CD4-positive, alpha-beta T cell treated with Interleukin-1 beta for 1 hour (primary cell): Measurements from ENCODE around the gene CSGALNACT2.
A peak's percentile ranks its signal among the peaks of the same experiment; 100 is the strongest.

Source experiments
- DNase-seq, 2 donors: peaks; one replicate each; pipeline ENCODE4 v3.0.0-alpha.2; 2020 to 2022

Gene CSGALNACT2

DNA sequence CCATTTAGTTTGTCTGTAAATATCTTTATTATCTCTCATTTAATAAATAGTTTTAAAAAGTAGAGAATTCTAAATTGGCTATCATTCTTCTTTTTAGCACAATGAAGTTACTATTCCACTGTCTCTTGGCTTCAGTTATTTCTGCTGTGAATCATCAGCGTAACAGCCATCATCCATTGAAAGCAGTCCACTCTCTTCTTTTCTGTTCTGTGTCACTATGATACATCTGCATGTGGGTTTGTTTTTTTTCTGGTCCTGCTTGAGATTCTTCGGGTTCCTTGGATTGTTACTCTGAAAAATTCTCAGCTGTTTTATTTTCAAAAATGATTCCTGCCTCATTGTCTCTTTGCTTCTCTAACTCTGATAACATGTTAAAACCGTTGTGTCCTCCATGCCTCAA, 52.5 kb downstream of the CSGALNACT2 start:
- DNase-seq: no peak

DNA sequence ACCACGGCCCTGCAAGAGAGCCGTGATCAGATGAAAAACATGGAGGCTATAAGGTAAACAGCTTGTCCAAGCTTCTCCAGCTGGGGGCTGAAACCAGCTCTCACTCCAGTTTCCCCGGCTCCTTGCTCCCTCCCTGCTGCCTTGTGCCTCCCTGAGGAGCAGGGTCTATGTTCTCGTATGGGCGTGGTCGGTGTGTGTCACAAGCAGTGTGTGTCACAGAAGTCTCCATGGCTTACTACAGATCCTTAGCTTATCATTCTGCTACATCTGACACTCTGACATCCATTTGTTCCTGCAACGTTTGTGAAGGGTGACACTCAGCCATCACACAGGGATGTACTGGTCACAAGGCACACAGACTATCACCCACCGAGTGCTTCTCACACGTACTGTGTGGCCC, 54.6 kb downstream of the CSGALNACT2 start:
- DNase-seq: no peak

DNA sequence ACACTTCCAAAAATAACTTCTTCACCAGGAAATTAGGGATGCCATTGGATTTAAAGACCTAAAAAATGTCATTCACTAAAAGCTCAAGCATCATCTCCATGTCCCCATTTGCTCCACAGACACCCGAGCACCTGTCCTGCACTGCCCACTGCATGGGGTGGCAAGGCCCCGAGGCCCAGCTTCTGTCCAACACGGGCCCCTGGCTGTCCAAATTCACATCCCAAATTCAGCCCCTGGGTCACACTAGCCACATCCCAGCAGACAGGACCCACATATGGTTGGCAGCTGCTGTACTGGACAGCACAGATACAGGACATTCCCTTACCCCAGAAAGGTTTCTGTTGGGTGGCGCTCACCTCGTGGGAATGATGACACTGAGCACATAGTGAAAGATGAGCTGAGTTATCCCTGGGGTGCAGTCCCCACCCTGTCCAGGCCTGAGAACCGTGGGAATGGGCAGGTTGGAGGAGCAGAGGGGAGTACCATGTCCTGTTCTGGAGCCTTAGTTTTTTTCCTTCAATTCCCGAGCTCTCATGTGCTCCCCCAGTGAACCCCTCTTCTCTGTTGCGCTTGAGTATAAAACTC, 55.3 kb downstream of the CSGALNACT2 start:
- no peak for DNase-seq

DNA sequence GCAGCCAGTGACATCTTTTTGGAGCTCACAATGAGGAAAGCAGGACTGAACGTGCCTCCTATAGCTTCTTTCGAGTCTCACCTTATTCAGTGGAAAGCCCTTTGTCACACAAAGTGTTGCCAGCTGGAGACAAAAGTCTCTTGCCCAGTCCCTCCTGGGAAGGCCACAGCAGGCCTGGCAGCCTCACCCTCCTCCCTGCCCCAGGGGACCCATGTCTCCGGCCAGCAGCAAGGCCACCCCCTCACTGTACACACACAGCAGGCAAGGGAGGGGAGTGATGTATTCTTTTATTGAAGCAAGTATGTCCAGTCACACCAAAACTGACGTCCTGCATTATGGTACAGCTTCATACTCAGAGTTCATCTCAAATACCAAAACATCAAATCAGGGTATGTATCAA, 56.0 kb downstream of the CSGALNACT2 start:
- no peak for DNase-seq

DNA sequence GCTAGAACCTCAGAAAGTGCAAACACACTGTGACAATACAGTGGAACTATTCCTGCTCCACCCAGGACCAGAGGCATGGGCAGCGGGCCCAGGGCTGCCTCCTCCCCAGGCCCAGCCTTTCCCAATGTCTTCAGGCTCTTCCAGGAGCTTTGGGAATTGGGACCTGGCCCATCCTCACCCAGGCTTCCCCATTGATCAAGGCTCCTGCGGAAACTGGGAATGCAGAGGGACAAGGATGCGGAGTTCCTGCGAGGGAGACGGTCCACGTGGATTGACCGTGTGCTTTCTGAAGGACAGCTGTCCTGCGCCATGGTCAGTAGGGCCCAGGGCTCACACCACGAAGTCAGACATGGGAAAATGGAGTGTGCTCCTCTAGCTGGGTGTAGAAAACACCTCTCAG, 56.6 kb downstream of the CSGALNACT2 start:
- DNase-seq: no peak

DNA sequence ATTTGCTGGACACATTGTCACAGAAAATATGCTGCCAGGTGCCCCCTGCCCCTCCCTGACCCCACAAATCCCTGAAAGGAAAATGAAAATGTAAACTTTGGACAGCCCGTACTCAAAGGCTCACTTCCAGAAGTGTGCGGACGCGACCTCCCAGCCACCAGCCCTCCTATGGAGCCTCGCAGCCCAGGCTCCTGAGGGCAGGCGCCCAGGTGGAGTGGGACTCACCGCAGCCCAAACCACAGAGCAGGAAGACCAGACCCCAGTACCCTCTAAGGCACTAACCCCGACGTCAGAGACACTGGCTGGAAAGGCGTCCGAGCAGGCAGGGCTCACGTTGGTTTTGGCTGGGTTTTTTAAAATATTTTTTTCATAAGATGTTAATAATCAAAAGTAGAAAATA, 57.3 kb downstream of the CSGALNACT2 start:
- no peak for DNase-seq

DNA sequence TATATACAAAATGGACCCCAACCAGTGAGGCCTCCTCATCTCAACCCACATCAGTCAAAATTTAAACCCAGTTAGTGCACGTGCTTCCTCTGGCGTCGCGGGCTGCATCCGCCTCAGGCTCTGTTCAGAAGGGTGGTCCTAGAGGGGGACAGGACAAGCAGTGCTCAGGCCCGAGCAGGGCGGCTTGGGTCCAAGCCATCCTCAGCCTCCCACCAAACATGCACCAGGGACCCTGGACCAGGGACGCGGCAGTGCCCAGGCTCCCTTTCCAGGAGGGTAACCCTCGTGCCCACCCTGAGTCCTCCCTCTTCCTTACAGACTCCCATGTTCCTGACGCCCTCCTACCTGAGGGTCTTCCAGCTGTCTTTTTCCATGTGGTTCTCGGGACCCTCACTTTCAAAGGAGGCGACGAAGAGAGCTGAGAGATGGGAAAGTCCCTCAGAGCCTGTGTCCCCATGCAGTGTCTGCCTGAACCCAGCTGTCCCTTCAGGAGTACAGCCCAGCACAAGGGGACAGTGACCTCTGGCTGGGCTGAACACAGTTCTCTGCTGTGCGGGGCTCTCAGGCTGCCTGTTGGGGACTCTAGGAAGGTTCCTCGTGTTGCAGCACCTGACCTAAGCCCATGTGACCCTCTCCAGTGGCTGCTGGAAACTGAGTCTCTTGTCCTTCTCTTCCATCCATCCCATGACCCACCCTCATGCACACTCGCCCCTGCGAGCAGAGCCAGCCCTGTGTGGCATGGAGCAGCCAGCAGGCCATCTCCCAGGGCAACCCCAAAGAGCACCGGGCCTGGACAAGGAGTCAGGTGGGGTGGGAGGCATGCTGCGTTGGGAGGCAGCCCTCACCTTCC, 58.1 kb downstream of the CSGALNACT2 start:
- no peak for DNase-seq

DNA sequence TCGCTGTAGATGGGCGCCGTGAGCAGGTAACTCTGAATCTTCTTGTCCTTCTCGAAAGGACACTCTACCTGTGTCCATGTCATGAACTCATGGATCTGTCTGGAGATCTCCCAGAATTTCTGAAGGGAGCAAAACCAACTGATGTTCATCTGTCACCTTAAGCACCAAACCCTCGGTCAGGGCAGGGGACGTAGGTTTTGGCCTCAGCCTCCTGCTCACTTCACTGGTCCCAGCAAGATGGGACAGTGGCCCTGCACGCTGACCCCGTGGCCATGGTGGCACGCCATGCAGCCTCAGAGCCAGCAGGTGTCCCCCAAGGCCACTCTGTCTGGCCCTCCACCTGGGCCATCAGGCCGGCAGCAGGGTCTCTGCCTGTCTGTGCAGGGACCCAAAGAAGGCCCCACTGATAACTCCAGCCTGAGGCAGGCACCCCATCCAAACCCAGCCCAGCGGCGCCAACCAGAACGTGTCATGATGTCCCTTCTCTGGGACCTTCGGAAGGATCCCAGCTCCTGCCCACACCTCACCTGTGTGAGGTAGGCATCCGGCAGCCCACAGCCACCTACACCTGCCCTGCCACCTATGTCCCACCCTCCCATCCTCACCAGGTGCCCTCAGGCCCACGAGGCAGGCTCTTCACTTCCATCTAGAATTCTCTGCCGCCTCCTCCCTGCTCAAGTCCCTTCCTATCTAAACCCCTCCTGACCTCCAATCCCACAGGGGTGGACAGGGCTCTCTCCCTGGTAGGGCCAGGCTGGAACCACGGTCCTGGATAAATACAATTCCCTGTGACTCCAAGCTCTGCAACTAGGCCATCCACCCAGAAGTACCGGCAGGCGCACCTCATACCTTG, 59.0 kb downstream of the CSGALNACT2 start:
- no peak for DNase-seq

DNA sequence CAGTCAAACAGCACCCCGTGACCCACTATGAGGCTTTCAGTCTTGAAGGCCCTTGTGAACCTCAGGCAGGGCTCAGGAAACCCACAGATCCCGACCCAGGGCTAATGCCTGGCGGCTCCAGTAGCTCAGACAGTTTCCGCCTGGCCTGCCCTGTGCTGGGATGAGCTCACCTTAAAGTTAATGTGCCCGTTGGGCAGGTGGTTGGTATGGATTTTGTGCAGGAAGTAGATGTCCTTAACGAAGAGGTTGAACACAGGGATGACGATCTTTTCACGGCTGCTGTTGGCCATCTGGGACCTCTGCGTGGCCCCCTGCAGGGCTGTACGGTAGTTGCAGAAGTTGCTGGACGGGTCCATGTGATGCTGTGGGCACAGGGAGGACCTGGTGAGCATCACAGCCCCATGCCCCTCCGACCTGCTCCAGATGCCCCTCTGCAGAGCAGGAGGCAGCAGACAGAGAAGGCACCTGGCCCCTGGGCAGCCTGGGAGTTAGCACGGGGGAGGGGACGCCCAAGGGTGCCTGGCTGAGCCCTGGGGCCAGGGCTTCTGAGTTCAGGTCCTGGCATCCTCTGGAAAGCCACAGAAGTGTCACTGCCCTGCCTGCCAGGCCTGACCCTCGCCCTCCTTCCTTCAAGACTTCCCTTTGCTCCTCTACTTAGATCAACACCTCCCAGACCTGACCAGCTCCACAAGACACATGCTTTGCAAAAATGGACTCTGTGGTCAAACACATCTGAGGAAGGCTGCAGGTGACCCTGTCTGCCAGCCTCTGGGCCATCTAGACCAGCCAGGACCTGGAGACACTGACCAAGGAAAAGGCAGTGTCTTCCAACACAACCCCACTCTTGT, 59.8 kb downstream of the CSGALNACT2 start:
- DNase-seq: no peak

DNA sequence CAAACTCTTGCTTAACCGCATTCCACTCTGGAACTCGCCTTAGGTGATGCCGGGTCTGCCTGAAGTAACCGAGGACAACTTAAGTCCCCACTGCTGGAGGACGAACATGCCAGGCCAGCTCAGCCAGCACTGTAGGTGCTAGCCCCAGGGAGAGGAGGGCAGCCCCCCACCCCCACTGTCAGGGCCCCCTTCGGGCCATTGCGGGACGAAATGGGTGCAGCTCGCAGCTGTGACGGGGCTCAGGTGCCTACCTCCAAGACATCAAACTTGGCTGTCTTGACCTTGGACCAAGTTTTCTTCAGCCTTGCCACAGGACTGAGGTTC, 60.4 kb downstream of the CSGALNACT2 start:
- DNase-seq: no peak

DNA sequence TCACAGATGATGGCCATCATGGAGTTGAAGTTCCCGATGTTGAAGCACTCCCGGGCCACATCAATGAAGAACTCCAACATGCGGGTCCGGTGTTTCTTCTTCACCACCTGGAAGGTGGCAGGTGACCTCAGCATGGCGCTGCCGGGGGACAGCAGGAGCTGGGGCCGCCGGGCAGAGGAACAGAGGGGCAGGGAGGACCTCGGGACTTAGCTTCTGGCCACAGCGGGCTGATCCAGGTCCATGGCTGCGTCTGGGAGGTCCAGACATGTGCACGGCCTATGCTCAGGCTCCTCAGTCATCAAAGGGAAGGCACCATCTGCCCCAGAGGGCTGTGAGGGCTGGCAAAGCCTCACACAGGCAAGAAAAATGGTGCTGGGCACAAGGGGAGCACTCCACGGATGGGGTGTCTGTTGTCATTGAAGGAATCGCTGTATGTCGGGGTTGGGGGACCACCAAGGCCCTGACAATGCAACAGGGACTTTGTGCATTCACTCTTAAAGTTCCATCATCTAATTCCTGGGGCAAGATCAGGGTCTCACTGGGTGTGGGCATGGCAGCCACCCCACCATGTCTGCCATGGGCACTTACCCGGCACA, 60.9 kb downstream of the CSGALNACT2 start:
- no peak for DNase-seq

DNA sequence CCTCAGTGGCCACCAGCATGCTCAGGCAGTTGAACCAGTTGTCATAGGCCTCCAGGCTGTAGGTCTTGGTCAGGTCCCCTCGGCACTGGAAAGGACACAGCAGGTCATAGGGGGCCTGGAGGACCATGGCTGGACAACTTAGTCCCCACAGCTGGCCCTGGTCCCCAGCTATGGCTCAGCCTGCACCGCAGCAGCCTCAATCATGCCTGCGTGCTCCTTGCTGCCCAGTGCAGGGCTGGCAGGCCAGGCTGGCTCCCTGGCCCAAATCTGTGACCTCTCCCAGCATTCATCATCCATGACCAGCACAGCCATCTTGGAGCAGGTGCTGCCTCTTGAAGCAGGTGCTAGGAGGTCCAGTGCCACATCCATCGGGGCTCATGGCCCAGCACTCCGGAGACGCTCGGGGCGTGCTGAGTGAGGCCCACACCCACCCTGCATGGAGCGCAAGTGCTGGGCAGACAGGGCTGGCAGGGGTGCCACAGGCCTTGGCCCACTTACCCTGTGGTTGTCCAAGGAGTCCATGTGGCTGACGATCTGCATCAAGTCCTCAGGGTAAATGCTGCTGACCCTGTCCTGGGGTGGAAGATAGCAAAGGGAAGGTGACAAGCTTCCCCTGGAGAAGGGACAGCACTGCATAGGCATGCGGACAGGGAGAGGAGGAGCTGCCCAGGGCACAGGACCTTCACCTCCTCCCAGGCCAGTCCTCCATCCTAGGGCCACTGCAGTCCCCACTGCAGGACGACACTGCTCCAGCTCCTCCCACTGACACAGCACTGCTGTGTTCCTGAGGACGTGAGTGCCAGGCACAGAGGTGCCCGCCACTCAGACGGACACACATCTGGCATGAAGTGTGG, 61.7 kb downstream of the CSGALNACT2 start:
- no peak for DNase-seq

DNA sequence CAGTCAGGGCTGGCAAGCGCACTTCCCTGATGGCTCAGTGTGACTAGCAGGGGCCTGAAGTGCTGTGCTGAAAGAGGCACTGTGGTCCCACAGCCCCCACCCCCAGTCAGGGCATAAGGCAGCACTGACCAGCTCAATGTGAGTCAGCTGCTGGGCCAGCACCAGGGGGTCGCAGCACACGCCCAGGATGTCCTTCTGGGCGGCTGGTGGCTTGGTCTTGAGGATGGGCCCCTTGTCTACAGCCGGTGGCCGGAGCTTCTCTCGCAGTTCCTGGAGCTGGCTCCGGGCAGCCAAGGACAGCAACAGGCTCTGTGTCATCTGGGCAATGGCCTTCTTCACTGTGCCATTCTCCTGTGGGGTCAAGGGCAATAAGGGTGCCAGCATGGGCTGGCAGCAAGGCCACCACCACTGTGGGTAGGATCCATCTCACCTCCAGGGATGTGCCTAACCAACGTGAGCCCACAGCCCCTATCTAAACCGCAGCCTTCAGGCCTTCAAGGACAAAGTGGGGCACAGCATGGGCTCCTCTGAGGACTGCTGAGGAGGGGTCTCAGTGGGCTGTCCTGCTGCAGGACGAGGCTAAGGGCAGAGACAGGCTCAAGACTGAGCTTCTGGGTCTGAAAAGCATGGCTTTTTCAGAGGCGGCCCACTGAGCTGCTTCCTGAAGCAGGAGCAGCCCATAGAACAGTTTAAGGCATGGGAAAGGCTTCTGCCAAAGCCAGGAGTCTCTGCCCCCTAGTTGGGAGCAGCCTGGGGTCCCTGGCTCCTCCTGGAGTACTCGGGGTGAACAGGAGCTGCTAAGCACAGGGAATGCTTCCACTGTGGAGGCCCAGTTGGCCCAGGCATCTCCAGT, 62.5 kb downstream of the CSGALNACT2 start:
- DNase-seq: no peak

DNA sequence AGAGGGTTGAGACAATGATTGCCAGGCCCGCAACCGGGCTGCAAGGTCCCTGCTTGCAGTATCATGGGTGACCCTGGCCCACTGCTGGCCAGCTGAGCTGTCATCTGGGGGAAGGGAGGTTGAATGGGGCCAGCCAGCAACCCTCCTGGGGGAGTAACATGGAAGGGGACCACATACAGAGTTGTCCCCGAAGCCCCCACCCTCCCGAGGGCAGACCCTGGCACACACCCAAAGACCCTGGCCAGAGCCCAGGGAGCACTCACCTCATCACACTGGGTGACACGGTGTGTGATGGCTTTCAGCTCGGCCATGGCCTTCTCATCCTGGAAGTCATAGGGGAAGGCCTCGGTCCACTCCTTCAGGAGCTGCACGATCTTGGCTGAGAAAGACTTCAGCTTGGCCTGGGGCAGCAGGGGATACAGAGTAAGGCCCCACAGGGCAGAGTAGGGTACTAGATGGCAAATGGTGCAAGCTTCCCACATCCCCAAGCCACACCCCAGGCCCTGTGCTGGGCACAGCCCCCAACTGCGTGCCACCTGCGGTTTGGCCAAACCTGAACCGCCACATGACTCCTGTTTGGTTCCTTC, 63.4 kb downstream of the CSGALNACT2 start:
- no peak for DNase-seq

DNA sequence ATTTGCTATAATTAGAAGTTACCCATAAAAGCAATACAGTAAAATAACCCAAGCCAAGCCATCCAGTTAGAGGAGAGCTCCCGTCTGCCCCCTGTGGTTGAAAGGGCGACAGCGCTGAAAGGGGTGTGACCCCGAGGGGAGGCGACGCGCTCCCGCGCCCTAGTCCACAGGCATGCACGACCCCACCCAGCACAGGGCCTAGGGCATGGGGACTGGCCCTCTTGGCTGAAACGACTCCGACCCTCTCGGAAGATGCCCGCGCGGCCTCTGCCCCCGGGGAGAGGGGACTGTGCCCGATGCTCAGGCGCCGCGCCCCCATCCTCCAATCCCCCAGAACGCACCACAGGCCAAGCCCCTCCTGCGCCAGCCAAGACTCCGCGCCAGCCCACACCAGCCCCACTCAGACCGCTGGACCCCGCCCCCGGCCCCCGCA, 64.0 kb downstream of the CSGALNACT2 start:
- peak; percentile 55 to 59 for DNase-seq

DNA sequence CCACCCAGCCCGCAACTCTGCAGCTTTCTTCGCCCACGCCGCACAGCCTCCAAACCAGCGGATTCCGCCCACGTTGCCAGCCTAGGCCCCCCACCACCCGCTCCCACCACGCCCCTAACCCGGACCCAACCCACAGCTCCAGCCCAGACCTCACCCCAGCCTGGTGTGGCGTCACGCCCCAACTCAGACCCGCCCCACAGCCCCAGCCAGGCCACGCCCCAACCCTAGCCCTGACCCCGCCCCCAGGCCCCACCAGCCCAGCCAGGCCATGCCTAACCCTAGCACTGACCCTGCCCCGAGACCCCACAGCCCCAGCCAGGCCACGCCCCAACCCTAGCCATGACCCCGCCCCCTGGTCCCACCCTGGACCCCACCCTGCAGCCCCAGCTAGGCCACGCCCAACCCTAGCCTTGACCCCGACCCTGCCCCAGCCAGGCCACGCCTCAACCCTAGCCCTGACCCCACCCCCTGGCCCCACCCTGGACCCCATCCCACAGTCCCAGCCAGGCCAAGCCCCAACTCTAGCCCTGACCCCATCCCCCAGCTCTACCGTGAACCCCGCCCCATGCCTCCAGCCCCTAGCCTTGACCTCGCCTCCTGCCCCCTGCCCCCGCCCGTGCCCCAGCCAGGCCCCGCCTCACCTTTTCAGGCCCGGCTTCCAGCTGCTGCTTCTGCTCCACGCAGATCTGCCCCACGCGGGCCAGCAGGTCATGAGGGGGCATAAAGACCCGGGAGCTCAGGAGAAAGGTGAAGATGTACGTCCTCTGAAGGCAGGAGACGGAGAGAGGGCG, 64.6 kb downstream of the CSGALNACT2 start:
- DNase-seq: peak; percentile 55

DNA sequence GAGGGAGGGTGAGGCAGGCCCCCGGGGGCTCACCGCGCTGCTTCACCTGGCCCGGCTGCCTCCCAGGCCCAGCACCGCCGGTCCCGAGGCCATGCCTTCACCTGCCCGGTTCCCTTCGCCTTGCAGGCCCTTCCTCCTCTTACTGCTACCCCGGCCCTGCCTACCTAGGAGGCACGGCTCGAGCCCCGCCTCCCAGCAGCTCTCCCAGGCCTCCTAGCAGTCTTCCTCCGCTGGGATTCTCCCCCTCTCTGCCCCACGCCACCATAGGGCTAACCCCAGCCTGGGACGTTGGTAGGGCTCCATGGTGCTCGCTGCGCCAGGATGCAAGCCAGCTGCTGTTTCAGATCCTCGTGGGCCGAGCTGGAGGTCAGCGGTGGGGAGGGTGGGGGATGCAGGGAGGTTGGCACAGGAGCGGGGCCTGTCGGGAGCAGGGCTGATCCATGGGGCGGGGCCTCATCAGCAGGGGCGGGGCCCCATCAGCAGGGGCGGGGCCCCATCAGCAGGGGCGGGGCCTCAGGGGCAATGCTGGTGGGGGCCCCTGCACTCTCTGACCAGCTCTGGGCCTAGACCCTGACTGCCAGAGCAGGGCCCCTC, 65.3 kb downstream of the CSGALNACT2 start:
- DNase-seq: peak; percentile 26

DNA sequence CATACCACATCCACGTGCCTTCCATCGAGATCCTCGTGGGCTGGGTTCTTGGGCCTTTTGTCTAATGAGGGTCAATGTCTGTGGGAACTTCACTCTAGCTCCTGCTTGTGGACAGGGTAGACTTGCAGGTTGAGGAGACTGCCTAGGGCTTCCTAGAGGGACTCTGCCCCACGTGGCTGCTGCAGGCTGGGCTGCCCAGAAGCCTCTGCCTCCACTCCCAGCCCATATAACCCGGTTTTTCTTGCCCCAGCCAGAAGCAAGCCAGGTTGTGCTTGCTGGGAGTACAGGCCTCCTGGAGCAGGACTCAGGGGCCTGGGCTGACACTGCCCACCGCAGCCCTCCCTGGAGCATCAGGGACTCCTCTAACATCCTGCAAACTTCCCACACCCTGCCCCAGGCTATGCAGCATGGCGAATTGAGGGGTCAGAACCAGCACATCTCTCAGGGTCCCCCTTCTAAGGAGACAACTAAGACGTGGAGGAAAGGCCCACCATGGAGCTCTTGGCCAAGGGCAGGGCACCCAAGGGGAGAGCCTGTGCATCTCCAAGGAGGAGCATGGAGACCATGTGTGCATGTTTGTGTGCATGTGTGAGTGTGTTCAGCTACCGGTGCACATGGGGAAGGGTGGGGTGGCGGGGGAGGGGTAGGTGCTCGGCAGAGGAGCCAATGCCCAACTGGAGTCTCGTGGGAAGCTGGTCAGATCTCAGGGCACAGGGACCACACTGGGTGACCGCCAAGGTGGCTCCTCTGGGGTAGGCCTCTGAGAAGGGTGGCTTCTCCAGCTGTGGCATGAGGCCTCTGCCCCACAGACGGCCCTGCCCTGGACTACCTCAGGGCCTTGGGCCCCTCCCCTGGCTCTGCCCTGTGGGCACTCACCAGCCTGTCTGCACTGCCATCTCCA, 66.0 kb downstream of the CSGALNACT2 start:
- no peak for DNase-seq
